Coronary artery (tissue), 2 donors: ENCODE data around the gene HTRA1.

Experiments used
- DNase-seq: peaks from one replicate; pipeline ENCODE4 v3.0.0-alpha.2; 2017; ENCODE audit warnings: low spot score
- H3K27ac ChIP-seq, 2 donors: fragments of 200-600 bp; sonication (generic); one replicate each; pipeline ENCODE4 v1.5.1; 2016 to 2019
- H3K4me3 ChIP-seq: fragments of 200-600 bp; sonication (generic); 2 replicates; pipeline ENCODE4 v1.5.1; 2016; ENCODE audit warnings: mild to moderate bottlenecking, moderate library complexity
- TF ChIP-seq, protein P1 (sequence below): fragments of 200-600 bp; sonication (generic); IDR thresholded peaks from one replicate; pipeline ENCODE4 v1.5.1; 2019; ENCODE audit warnings: antibody characterized with exemption

HTRA1 gene

DNA sequence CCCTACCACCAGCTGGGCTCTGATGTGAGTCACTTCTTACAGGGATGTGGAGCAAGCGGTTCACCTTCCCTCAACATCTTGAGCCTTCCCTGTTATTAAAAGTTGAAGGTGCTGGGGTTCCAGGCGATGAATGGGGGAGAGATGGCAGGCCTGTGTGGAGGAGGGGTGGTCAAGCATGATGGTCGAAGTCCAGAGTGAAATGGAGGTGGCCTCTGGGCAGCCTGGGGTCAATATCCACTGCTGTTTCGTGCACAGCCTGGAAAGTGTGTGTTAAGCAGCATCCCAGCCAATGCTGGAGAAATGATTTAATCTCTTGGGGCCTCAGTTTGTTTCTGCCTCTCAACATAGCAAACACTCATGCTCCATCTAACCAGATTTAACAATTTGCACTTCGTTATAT lies 65.5 kb downstream of the HTRA1 start:
- TF ChIP-seq, protein P1, sequence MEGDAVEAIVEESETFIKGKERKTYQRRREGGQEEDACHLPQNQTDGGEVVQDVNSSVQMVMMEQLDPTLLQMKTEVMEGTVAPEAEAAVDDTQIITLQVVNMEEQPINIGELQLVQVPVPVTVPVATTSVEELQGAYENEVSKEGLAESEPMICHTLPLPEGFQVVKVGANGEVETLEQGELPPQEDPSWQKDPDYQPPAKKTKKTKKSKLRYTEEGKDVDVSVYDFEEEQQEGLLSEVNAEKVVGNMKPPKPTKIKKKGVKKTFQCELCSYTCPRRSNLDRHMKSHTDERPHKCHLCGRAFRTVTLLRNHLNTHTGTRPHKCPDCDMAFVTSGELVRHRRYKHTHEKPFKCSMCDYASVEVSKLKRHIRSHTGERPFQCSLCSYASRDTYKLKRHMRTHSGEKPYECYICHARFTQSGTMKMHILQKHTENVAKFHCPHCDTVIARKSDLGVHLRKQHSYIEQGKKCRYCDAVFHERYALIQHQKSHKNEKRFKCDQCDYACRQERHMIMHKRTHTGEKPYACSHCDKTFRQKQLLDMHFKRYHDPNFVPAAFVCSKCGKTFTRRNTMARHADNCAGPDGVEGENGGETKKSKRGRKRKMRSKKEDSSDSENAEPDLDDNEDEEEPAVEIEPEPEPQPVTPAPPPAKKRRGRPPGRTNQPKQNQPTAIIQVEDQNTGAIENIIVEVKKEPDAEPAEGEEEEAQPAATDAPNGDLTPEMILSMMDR, result no peak
- Histone ChIP-seq H3K4me3 (no peak overlapping the region), H3K27ac (no peak overlapping the region)
- no peak for DNase-seq

DNA sequence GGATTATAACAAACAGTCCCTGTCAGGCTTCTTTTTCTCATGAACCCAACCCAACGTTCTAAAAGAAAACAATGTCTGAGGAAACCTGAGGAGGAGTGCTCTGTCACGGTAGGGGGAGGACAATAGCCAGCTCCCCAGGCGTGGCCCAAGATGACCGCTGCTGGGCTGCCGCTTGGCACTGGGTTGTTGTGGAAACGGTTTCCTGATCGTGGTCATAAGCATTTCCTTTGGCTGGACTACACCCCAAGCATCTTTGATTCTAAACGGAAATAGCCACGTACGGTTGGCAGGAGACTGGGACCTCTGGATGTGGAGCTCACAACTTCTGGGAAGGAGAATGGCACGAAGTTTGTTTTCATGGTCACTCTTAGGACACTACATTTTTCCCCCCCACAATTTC lies 68.8 kb downstream of the HTRA1 start:
- no peak for DNase-seq
- Histone ChIP-seq H3K4me3 (no peak overlapping the region), H3K27ac (peak overlapping the region in 1 of 2 donors; percentile 35)
- TF ChIP-seq, protein P1, result no peak

DNA sequence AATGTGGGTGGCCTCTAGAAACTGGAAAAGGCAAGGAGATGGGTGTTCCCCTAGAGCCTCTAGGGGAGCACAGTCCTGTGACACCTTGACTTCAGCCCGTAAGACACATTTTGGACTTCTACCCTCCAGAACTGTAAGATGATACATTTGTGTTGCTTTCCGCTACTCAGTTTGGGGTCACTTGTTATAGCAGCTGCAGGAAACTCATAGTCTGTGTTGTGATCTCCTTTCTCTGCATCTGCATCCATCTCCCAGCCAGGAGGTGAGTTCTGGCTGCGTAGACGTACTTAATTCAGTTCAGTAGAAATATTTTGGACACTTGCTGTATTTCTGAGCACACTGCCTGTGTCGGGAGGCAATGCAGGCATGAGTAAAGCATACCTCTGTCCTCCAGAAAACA lies 69.9 kb downstream of the HTRA1 start:
- no peak overlapping the region for H3K4me3 ChIP-seq
- H3K27ac ChIP-seq, result no peak overlapping the region
- no peak for DNase-seq
- TF ChIP-seq, protein P1, result no peak

DNA sequence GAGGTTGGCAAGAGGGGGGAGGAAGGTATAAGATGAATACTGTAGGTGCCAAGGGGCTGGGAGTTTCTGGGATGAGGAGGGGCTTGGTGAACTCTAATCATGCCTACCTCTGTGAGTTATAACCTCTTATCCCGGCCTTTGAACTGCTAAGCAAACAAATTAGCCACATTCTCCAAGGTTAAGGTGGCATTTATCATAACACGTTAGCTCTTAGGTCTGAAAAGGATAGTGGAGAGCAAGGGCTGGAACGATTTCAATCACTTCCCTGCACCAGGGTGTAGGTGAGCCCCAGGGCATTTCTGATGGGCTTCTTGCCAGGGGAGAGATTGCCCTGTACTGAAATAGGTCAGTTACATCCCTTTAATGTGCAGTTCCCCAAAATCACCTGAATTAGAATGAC lies 70.6 kb downstream of the HTRA1 start:
- no peak overlapping the region for H3K27ac ChIP-seq
- no peak for DNase-seq
- TF ChIP-seq, protein P1, result no peak
- no peak overlapping the region for H3K4me3 ChIP-seq

DNA sequence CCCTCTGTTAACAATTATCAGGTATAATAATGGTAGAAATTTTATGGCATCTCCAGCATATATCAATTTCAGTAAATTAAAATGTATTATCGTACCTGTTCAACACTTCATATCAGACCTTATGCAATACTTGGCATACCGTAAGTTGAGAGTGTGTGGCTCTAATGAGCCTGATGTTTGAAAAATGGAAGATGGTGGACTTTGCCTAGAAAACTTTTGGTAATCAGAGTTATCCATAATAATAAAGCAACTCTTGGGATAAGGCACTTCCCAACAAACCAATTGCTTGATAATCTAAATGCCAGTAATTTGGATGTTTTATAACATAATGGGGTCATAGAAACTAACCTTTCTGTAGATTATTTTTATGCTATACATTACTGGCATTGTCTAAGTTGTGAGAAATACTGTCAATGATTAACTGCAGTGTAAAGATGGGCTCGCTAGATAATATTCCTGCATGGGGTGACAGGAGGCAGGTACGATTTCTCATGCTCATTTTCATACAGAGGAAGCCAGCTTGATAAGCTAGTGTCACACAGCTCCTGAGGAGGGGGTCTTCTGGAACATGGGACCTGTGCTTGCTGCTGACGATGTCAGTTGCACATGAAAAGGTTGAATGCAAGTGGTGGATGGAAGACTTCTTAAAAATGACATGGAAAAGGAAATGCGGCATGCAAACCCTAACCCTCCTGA lies 71.4 kb downstream of the HTRA1 start:
- TF ChIP-seq, protein P1, result no peak
- Histone ChIP-seq H3K4me3 (no peak overlapping the region), H3K27ac (no peak overlapping the region)
- DNase-seq, result no peak

DNA sequence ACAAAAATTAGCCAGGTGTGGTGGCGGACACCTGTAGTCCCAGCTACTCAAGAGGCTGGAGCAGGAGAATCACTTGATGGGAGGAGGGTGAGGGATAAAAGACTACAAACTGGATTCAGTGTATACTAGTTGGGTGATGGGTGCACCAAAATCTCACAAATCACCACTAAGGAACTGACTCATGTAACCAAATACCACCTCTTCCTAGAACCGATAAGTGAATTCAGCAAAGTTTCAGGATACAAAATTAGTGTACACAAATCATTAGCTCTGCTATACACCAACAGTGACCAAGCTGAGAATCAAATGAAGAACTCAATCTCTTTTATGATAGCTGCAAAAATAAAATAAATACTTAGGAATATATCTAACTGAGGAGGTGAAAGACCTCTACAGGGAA lies 76.2 kb downstream of the HTRA1 start:
- DNase-seq, result no peak
- Histone ChIP-seq H3K4me3 (no peak overlapping the region), H3K27ac (no peak overlapping the region)
- TF ChIP-seq, protein P1, result no peak

DNA sequence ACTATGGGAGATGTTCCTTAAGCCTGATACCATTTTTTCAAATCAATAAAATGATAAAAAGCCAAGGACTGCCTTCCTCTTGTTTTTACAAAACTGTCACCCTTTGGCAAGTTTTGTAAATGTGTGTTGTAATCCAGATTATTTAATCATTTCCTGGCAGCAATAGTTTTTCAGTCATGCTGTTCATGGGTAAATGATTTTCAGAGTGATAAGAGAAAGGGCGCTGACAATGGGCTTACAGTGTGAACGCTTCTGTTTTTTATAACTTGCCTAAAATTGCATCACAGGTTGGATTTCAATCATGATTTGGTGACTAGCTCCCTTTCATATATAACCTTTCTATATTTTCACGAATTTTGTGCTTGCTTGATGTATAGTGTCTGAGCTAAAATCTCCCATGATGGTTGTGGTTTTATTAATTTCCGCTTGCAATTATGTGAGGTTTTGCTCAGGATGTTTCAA lies 80.2 kb downstream of the HTRA1 start:
- no peak for DNase-seq
- Histone ChIP-seq H3K4me3 (no peak overlapping the region), H3K27ac (no peak overlapping the region)
- TF ChIP-seq, protein P1, result no peak
